Measurements from ENCODE around the gene LSM12.

DNA sequence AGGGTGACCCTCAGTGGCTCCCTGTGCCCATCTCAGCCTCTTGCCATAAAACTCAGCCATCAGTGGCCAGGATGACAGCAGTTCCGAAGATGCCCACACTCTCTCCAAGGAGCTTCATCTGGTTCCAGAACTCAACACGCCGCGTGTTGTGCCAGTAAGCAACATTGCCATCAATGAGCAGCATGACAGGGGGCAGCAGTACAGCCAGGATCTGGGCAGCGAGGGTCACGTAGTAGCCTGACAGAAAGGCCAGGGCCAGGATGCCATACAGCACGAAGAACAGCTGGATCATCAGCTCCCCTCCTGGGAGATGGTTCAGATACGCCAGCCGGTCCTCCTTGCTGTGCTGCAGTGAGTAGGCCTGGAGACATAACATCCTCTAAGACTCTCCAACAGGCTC, 54.6 kb downstream of the LSM12 start:
- TF ChIP-seq, protein P1, sequence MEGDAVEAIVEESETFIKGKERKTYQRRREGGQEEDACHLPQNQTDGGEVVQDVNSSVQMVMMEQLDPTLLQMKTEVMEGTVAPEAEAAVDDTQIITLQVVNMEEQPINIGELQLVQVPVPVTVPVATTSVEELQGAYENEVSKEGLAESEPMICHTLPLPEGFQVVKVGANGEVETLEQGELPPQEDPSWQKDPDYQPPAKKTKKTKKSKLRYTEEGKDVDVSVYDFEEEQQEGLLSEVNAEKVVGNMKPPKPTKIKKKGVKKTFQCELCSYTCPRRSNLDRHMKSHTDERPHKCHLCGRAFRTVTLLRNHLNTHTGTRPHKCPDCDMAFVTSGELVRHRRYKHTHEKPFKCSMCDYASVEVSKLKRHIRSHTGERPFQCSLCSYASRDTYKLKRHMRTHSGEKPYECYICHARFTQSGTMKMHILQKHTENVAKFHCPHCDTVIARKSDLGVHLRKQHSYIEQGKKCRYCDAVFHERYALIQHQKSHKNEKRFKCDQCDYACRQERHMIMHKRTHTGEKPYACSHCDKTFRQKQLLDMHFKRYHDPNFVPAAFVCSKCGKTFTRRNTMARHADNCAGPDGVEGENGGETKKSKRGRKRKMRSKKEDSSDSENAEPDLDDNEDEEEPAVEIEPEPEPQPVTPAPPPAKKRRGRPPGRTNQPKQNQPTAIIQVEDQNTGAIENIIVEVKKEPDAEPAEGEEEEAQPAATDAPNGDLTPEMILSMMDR (IDR thresholded peaks at IDR 0.05; ENCODE audit: low read depth, low read length): no peak
- TF ChIP-seq POLR2A (IDR thresholded peaks at IDR 0.05; ENCODE audit: extremely low read depth, insufficient read length) (no peak), MYC (IDR thresholded peaks at IDR 0.05; ENCODE audit: low read depth, low read length) (no peak)
